ENCODE results near the gene LRFN3.

Gene LRFN3

GRCh38 chr19:35959968-35960320 is 23.8 kb downstream of the LRFN3 start:
- H3K36me3 ChIP-seq (ENCODE audit: control insufficient read depth in 1 of 2, insufficient read depth in 2 of 2, low read length in 2 of 2) = no peaks in the 10 kb centered on the region
- H2AFZ ChIP-seq (ENCODE audit: insufficient read depth, low read length, poor library complexity) = no peak overlapping the region
- no peaks in the 10 kb centered on the region for H3K79me2 ChIP-seq (ENCODE audit: control insufficient read depth, insufficient read depth, low read length, poor library complexity)
- H3K27me3 ChIP-seq (ENCODE audit: insufficient read depth, low read length) = peaks cover 22% of the 10 kb centered on the region
- no peak overlapping the region for H3K4me3 ChIP-seq (ENCODE audit: low read depth, low read length)
- H3K4me2 ChIP-seq (ENCODE audit: low read length) = no peak overlapping the region
- no peak overlapping the region for H3K14ac ChIP-seq (ENCODE audit: low read length)
- no peak overlapping the region for H3K4ac ChIP-seq (ENCODE audit: low read depth, low read length)
- no peak overlapping the region for H3K27ac ChIP-seq (ENCODE audit: low read depth, low read length)
- DNase-seq = no peak
- no peak overlapping the region for H4K91ac ChIP-seq (ENCODE audit: low read depth, low read length)
- no peak overlapping the region for H2BK5ac ChIP-seq (ENCODE audit: low read depth, low read length, poor library complexity)
- H3K9ac ChIP-seq (ENCODE audit: low read length) = no peak overlapping the region
- H2AK5ac ChIP-seq (ENCODE audit: low read length) = no peak overlapping the region
- H3K18ac ChIP-seq (ENCODE audit: low read length) = no peak overlapping the region
- no CpG with 5 or more reads among the region's 20 CpGs for WGBS (ENCODE audit: extremely low coverage, insufficient coverage, insufficient read length)
- H2BK120ac ChIP-seq (ENCODE audit: insufficient read depth, low read length, poor library complexity) = no peak overlapping the region
- peaks cover 5% of the 10 kb centered on the region for H3K9me3 ChIP-seq (ENCODE audit: insufficient read depth, low read depth, low read length)
- H3K79me1 ChIP-seq (ENCODE audit: low read length) = no peaks in the 10 kb centered on the region
- no peak overlapping the region for H4K12ac ChIP-seq (ENCODE audit: low read depth, low read length)
- no peak overlapping the region for H3K23ac ChIP-seq (ENCODE audit: low read length)
- H3K4me1 ChIP-seq (ENCODE audit: control insufficient read depth in 1 of 2, insufficient read depth in 2 of 2, low read length in 2 of 2) = no peaks in the 10 kb centered on the region
- no peak overlapping the region for H2BK12ac ChIP-seq (ENCODE audit: low read length)
- no peak overlapping the region for H4K8ac ChIP-seq (ENCODE audit: low read depth, low read length)

- Histone ChIP-seq H3K4ac (ENCODE audit: low read depth, low read length) (no peak overlapping the region), H2BK12ac (ENCODE audit: low read length) (no peak overlapping the region), H3K36me3 (ENCODE audit: control insufficient read depth in 1 of 2, insufficient read depth in 2 of 2, low read length in 2 of 2) (no peaks in the 10 kb centered on the region), H3K23ac (ENCODE audit: low read length) (no peak overlapping the region), H3K27ac (ENCODE audit: low read depth, low read length) (no peak overlapping the region), H2AFZ (ENCODE audit: insufficient read depth, low read length, poor library complexity) (no peak overlapping the region), H4K12ac (ENCODE audit: low read depth, low read length) (no peak overlapping the region), H3K9me3 (ENCODE audit: insufficient read depth, low read depth, low read length) (peaks cover 5% of the 10 kb centered on the region), H3K18ac (ENCODE audit: low read length) (no peak overlapping the region), H3K9ac (ENCODE audit: low read length) (no peak overlapping the region), H2BK5ac (ENCODE audit: low read depth, low read length, poor library complexity) (no peak overlapping the region), H3K79me2 (ENCODE audit: control insufficient read depth, insufficient read depth, low read length, poor library complexity) (no peaks in the 10 kb centered on the region), H3K4me2 (ENCODE audit: low read length) (no peak overlapping the region), H3K4me1 (ENCODE audit: control insufficient read depth in 1 of 2, insufficient read depth in 2 of 2, low read length in 2 of 2) (no peaks in the 10 kb centered on the region), H4K91ac (ENCODE audit: low read depth, low read length) (no peak overlapping the region), H3K79me1 (ENCODE audit: low read length) (no peaks in the 10 kb centered on the region), H3K4me3 (ENCODE audit: low read depth, low read length) (no peak overlapping the region), H3K27me3 (ENCODE audit: insufficient read depth, low read length) (peaks cover 22% of the 10 kb centered on the region), H4K8ac (ENCODE audit: low read depth, low read length) (no peak overlapping the region), H2AK5ac (ENCODE audit: low read length) (no peak overlapping the region), H2BK120ac (ENCODE audit: insufficient read depth, low read length, poor library complexity) (no peak overlapping the region), H3K14ac (ENCODE audit: low read length) (no peak overlapping the region)
- no CpG with 5 or more reads among the region's 7 CpGs for WGBS (ENCODE audit: extremely low coverage, insufficient coverage, insufficient read length)
- DNase-seq = no peak
These were observed 24.3 kb downstream of the LRFN3 start for GRCh38 chr19:35960432-35960972.

GRCh38 chr19:35963514-35963913 is 27.3 kb downstream of the LRFN3 start:
- no peak overlapping the region for H2AK5ac ChIP-seq (ENCODE audit: low read length)
- H3K18ac ChIP-seq (ENCODE audit: low read length) = no peak overlapping the region
- H3K9me3 ChIP-seq (ENCODE audit: insufficient read depth, low read depth, low read length) = peaks cover 4% of the 10 kb centered on the region
- peaks cover 15% of the 10 kb centered on the region for H3K27me3 ChIP-seq (ENCODE audit: insufficient read depth, low read length)
- H3K79me1 ChIP-seq (ENCODE audit: low read length) = no peaks in the 10 kb centered on the region
- no peak overlapping the region for H2BK12ac ChIP-seq (ENCODE audit: low read length)
- H2BK5ac ChIP-seq (ENCODE audit: low read depth, low read length, poor library complexity) = no peak overlapping the region
- no peak overlapping the region for H3K4me2 ChIP-seq (ENCODE audit: low read length)
- H3K36me3 ChIP-seq (ENCODE audit: control insufficient read depth in 1 of 2, insufficient read depth in 2 of 2, low read length in 2 of 2) = no peaks in the 10 kb centered on the region
- no CpG with 5 or more reads among the region's 9 CpGs for WGBS (ENCODE audit: extremely low coverage, insufficient coverage, insufficient read length)
- H4K8ac ChIP-seq (ENCODE audit: low read depth, low read length) = no peak overlapping the region
- H3K9ac ChIP-seq (ENCODE audit: low read length) = no peak overlapping the region
- no peak overlapping the region for H3K4me3 ChIP-seq (ENCODE audit: low read depth, low read length)
- H2BK120ac ChIP-seq (ENCODE audit: insufficient read depth, low read length, poor library complexity) = no peak overlapping the region
- no peak overlapping the region for H4K12ac ChIP-seq (ENCODE audit: low read depth, low read length)
- H3K4ac ChIP-seq (ENCODE audit: low read depth, low read length) = no peak overlapping the region
- peak; percentile 44 to 75 for DNase-seq
- H4K91ac ChIP-seq (ENCODE audit: low read depth, low read length) = no peak overlapping the region
- no peaks in the 10 kb centered on the region for H3K79me2 ChIP-seq (ENCODE audit: control insufficient read depth, insufficient read depth, low read length, poor library complexity)
- no peak overlapping the region for H3K14ac ChIP-seq (ENCODE audit: low read length)
- no peaks in the 10 kb centered on the region for H3K4me1 ChIP-seq (ENCODE audit: control insufficient read depth in 1 of 2, insufficient read depth in 2 of 2, low read length in 2 of 2)
- H3K23ac ChIP-seq (ENCODE audit: low read length) = no peak overlapping the region
- H2AFZ ChIP-seq (ENCODE audit: insufficient read depth, low read length, poor library complexity) = no peak overlapping the region
- H3K27ac ChIP-seq (ENCODE audit: low read depth, low read length) = no peak overlapping the region

DNA sequence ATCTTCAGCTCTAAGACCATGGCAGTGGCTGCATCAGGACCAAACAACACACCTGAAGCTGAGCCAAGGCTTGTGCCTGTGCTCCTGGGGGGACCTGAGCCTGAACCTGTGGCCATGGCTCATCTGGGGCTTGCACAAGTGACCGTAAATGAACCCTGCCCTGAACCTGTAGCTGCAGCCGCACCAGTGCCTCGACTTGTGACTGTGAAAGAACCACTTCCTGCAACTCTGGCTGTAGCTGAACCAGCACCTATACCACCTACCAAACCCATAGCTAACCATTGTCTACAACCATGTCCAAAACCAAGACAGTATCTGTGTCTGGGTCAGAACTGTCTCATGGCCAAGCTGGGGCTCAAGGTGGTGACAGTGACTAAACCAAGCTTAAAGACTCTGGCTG is 30.6 kb downstream of the LRFN3 start:
- H2BK5ac ChIP-seq (ENCODE audit: low read depth, low read length, poor library complexity) = no peak overlapping the region
- H3K4me2 ChIP-seq (ENCODE audit: low read length) = no peak overlapping the region
- H3K23ac ChIP-seq (ENCODE audit: low read length) = no peak overlapping the region
- H3K14ac ChIP-seq (ENCODE audit: low read length) = no peak overlapping the region
- no peak overlapping the region for H3K4ac ChIP-seq (ENCODE audit: low read depth, low read length)
- H3K4me3 ChIP-seq (ENCODE audit: low read depth, low read length) = no peak overlapping the region
- H3K18ac ChIP-seq (ENCODE audit: low read length) = no peak overlapping the region
- H3K79me2 ChIP-seq (ENCODE audit: control insufficient read depth, insufficient read depth, low read length, poor library complexity) = no peaks in the 10 kb centered on the region
- DNase-seq = no peak
- H4K91ac ChIP-seq (ENCODE audit: low read depth, low read length) = no peak overlapping the region
- H3K9me3 ChIP-seq (ENCODE audit: insufficient read depth, low read depth, low read length) = no peaks in the 10 kb centered on the region
- H3K27ac ChIP-seq (ENCODE audit: low read depth, low read length) = no peak overlapping the region
- H3K9ac ChIP-seq (ENCODE audit: low read length) = no peak overlapping the region
- H3K79me1 ChIP-seq (ENCODE audit: low read length) = no peaks in the 10 kb centered on the region
- H3K4me1 ChIP-seq (ENCODE audit: control insufficient read depth in 1 of 2, insufficient read depth in 2 of 2, low read length in 2 of 2) = no peaks in the 10 kb centered on the region
- WGBS (ENCODE audit: extremely low coverage, insufficient coverage, insufficient read length) = no CpG with 5 or more reads among the region's 3 CpGs
- no peak overlapping the region for H2AFZ ChIP-seq (ENCODE audit: insufficient read depth, low read length, poor library complexity)
- no peak overlapping the region for H4K8ac ChIP-seq (ENCODE audit: low read depth, low read length)
- H3K36me3 ChIP-seq (ENCODE audit: control insufficient read depth in 1 of 2, insufficient read depth in 2 of 2, low read length in 2 of 2) = no peaks in the 10 kb centered on the region
- no peak overlapping the region for H2BK12ac ChIP-seq (ENCODE audit: low read length)
- H2BK120ac ChIP-seq (ENCODE audit: insufficient read depth, low read length, poor library complexity) = no peak overlapping the region
- no peaks in the 10 kb centered on the region for H3K27me3 ChIP-seq (ENCODE audit: insufficient read depth, low read length)
- no peak overlapping the region for H4K12ac ChIP-seq (ENCODE audit: low read depth, low read length)
- no peak overlapping the region for H2AK5ac ChIP-seq (ENCODE audit: low read length)
